Mesenchymal stem cell (in vitro differentiated cells and primary cell): Measurements from ENCODE around the gene FBLN7.

Experiments
- DNase-seq: peaks from one replicate; pipeline ENCODE4 v3.0.0-alpha.2; 2013
- H2AFZ ChIP-seq: one replicate; pipeline ENCODE4 v1.6.1; 2013; ENCODE audit warnings: low read depth, mild to moderate bottlenecking, control low read depth, inconsistent platforms, low read length, moderate library complexity
- H2AK5ac ChIP-seq: 2 replicates; pipeline ENCODE4 v1.6.1; 2013; ENCODE audit warnings: low read length, moderate library complexity, mild to moderate bottlenecking, inconsistent platforms; ENCODE audit not compliant: severe bottlenecking
- H2BK120ac ChIP-seq: one replicate; pipeline ENCODE4 v1.6.1; 2013; ENCODE audit warnings: low read depth, mild to moderate bottlenecking, inconsistent platforms, low read length, moderate library complexity
- H2BK12ac ChIP-seq, 2 experiments: one replicate each; pipeline ENCODE4 v1.6.1; 2013; ENCODE audit warnings: inconsistent platforms in 2 of 2, low read length in 2 of 2, mild to moderate bottlenecking in 2 of 2, moderate library complexity in 2 of 2, control low read depth in 1 of 2
- H2BK15ac ChIP-seq: one replicate; pipeline ENCODE4 v1.6.1; 2013; ENCODE audit warnings: mild to moderate bottlenecking, low read depth, inconsistent platforms; ENCODE audit not compliant: poor library complexity, severe bottlenecking
- H2BK5ac ChIP-seq: 2 replicates; pipeline ENCODE4 v1.6.1; 2013; ENCODE audit warnings: low read depth, mild to moderate bottlenecking, low read length, control low read depth, inconsistent platforms; ENCODE audit not compliant: poor library complexity, severe bottlenecking
- H3K14ac ChIP-seq, 2 experiments: one replicate each; pipeline ENCODE4 v1.6.1; 2013; ENCODE audit warnings: inconsistent platforms in 2 of 2, low read length in 2 of 2, control low read depth in 1 of 2, mild to moderate bottlenecking in 1 of 2, moderate library complexity in 1 of 2
- H3K18ac ChIP-seq, 2 experiments: one replicate each; pipeline ENCODE4 v1.6.1; 2013; ENCODE audit warnings: inconsistent platforms in 2 of 2, low read length in 2 of 2, control low read depth in 1 of 2, low read depth in 1 of 2, mild to moderate bottlenecking in 1 of 2
- H3K23ac ChIP-seq, 2 experiments: one replicate each; pipeline ENCODE4 v1.6.1; 2013; ENCODE audit warnings: inconsistent platforms in 2 of 2, low read length in 2 of 2, mild to moderate bottlenecking in 2 of 2, moderate library complexity in 2 of 2, control low read depth in 1 of 2
- H3K27ac ChIP-seq: 2 replicates; pipeline ENCODE4 v1.5.1; 2013; ENCODE audit warnings: mild to moderate bottlenecking, moderate library complexity, low read length, control low read depth, inconsistent platforms; ENCODE audit not compliant: poor library complexity, severe bottlenecking
- H3K27me3 ChIP-seq, 2 experiments: 2 replicates each; pipeline versions ENCODE4 v1.6.1 to v1.7.0; 2013; ENCODE audit warnings: low read length in 2 of 2, mild to moderate bottlenecking in 2 of 2, moderate library complexity in 2 of 2, control low read depth in 1 of 2, inconsistent platforms in 1 of 2; ENCODE audit not compliant: control insufficient read depth in 1 of 2, insufficient read depth in 1 of 2
- H3K36me3 ChIP-seq, 2 experiments: 2 replicates each; pipeline versions ENCODE4 v1.6.1 to v1.7.0; 2013; ENCODE audit warnings: low read length in 2 of 2, control low read depth in 1 of 2, inconsistent platforms in 1 of 2, low read depth in 1 of 2, mild to moderate bottlenecking in 1 of 2; ENCODE audit not compliant: insufficient read depth in 2 of 2, control insufficient read depth in 1 of 2
- H3K4ac ChIP-seq, 2 experiments: one replicate each; pipeline ENCODE4 v1.6.1; 2013; ENCODE audit warnings: inconsistent platforms in 2 of 2, low read length in 2 of 2, mild to moderate bottlenecking in 2 of 2, moderate library complexity in 2 of 2, control low read depth in 1 of 2, low read depth in 1 of 2
- H3K4me1 ChIP-seq: 2 replicates; pipeline ENCODE4 v1.6.1; 2013; ENCODE audit warnings: low read depth, low read length, control low read depth; ENCODE audit not compliant: control insufficient read depth, insufficient read depth
- H3K4me2 ChIP-seq: 2 replicates; pipeline ENCODE4 v1.6.1; 2013; ENCODE audit warnings: low read length, mild to moderate bottlenecking, inconsistent platforms; ENCODE audit not compliant: poor library complexity, severe bottlenecking
- H3K4me3 ChIP-seq, 2 experiments: 2 replicates each; pipeline versions ENCODE4 v1.5.1 to v1.7.0; 2013; ENCODE audit warnings: low read length in 2 of 2, mild to moderate bottlenecking in 2 of 2, control low read depth in 1 of 2, low read depth in 1 of 2; ENCODE audit not compliant: insufficient read depth in 1 of 2
- H3K79me1 ChIP-seq: replicated peaks from 2 replicates; pipeline ENCODE4 v1.6.1; 2013; ENCODE audit warnings: mild to moderate bottlenecking, control low read depth, low read length, inconsistent platforms; ENCODE audit not compliant: poor library complexity, severe bottlenecking
- H3K9ac ChIP-seq: 2 replicates; pipeline ENCODE4 v1.7.0; 2013; ENCODE audit warnings: mild to moderate bottlenecking, low read length, moderate library complexity
- H3K9me3 ChIP-seq: 2 replicates; pipeline ENCODE4 v1.7.0; 2013; ENCODE audit warnings: mild to moderate bottlenecking, low read length; ENCODE audit not compliant: control insufficient read depth
- H4K8ac ChIP-seq: one replicate; pipeline ENCODE4 v1.6.1; 2013; ENCODE audit warnings: inconsistent platforms, mild to moderate bottlenecking, low read length, moderate library complexity
- H4K91ac ChIP-seq: one replicate; pipeline ENCODE4 v1.6.1; 2013; ENCODE audit warnings: mild to moderate bottlenecking, low read length, inconsistent platforms
- WGBS: methylation state at CpG from one replicate; pipeline ENCODE4 v1.1.7; 2013; ENCODE audit warnings: mixed read lengths; 5-methylcytosine and 5-hydroxymethylcytosine counted together

FBLN7 gene

DNA sequence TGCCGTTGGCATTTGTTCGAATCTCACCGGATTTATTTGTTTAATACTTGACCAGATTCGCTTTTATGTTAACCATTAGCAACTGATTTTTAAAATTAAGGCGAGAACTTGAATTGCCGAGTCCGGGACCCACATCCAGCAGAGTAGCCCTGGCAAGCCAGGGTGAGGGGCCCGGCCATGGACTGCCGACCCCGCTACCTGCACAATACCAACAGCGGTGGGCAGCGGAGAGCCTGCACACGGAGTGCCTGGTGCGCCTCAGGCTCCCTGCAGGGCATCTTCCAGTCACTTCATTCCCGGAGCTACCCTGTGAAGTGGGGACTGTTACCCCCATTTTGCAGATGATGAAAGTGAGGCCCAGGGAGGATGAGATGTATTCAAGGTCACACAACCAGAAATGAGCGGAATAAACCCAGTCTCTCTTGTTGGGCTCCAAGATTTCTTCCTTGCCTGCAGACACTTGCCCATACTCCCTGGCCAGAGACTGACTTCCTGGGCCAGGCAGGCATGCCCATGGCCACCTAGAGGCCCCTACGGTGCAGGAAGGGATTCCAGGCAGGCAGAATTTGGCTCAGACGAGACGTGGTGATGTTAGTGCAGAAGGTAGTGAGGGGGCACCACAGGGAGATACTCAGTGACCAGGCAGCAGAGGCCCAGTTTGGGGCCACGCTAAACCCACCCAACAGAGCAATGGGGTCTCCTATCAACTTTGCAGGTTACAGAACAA is 2.9 kb downstream of the FBLN7 start:
- Histone ChIP-seq H3K36me3 (no peaks in the 10 kb centered on the region), H3K9ac (peak overlapping the region; percentile 18), H2BK15ac (no peak overlapping the region), H3K27ac (no peak overlapping the region), H4K8ac (no peak overlapping the region), H3K23ac (no peak overlapping the region), H3K14ac (no peak overlapping the region), H2AK5ac (no peak overlapping the region), H4K91ac (no peak overlapping the region), H2BK120ac (no peak overlapping the region), H3K79me1 (no peaks in the 10 kb centered on the region), H3K18ac (no peak overlapping the region), H3K4ac (no peak overlapping the region), H3K4me2 (no peak overlapping the region), H2AFZ (no peak overlapping the region), H3K4me3 (peak overlapping the region in 1 of 2 experiments; percentile 70), H3K27me3 (peaks cover 0 to 6% of the 10 kb centered on the region in 2 experiments), H2BK12ac (no peak overlapping the region), H3K9me3 (no peaks in the 10 kb centered on the region), H3K4me1 (peaks cover 12% of the 10 kb centered on the region), H2BK5ac (no peak overlapping the region)
- 80% methylated on average over 20 of the region's 20 CpGs for WGBS
- no peak for DNase-seq

- H3K36me3 ChIP-seq, result no peaks in the 10 kb centered on the region
- H4K91ac ChIP-seq, result no peak overlapping the region
- WGBS, result 99% methylated on average over 6 of the region's 7 CpGs
- H3K14ac ChIP-seq, result no peak overlapping the region
- H3K79me1 ChIP-seq, result no peaks in the 10 kb centered on the region
- H3K9ac ChIP-seq, result no peak overlapping the region
- H3K4me1 ChIP-seq, result peaks cover 10% of the 10 kb centered on the region
- no peak overlapping the region for H3K4me3 ChIP-seq
- no peak overlapping the region for H2AFZ ChIP-seq
- no peak overlapping the region for H2AK5ac ChIP-seq
- H3K4ac ChIP-seq, result no peak overlapping the region
- H2BK15ac ChIP-seq, result no peak overlapping the region
- H3K9me3 ChIP-seq, result no peaks in the 10 kb centered on the region
- H2BK120ac ChIP-seq, result no peak overlapping the region
- no peak for DNase-seq
- peaks cover 0 to 6% of the 10 kb centered on the region in 2 experiments for H3K27me3 ChIP-seq
- H3K18ac ChIP-seq, result no peak overlapping the region
- H2BK12ac ChIP-seq, result no peak overlapping the region
- no peak overlapping the region for H2BK5ac ChIP-seq
- no peak overlapping the region for H3K27ac ChIP-seq
- no peak overlapping the region for H3K23ac ChIP-seq
- H3K4me2 ChIP-seq, result no peak overlapping the region
- H4K8ac ChIP-seq, result no peak overlapping the region
Observed at GRCh38 chr2:112141626-112142007, 3.4 kb downstream of the FBLN7 start.

GRCh38 chr2:112142525-112143078 is 4.4 kb downstream of the FBLN7 start:
- no peak overlapping the region for H3K4me2 ChIP-seq

DNA sequence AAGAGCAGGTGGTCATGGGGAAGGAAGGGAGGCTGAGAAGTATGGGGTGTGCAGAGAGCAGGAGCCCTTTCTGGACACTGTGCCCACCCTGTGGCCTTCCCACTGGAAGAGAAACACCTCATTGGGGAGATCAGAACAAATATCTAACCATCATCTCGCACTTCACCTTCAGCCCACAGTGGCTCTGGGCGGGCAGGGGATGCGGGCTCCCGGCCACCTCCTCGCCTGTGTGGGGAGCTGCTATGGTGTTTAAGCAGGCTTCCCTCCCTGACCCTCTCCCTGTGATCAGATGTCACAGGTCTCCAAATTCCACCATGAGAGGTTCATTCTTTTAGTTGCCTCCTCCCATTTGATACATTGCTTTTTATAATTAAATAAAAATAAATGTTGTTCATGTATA is 5.0 kb downstream of the FBLN7 start:
- WGBS, result 90% methylated on average over 5 of the region's 5 CpGs
- H3K18ac ChIP-seq, result no peak overlapping the region

More at GRCh38 chr2:112142525-112143078, 4.4 kb downstream of the FBLN7 start:
- H3K9ac ChIP-seq, result no peak overlapping the region
- no peak overlapping the region for H3K4ac ChIP-seq
- H2AK5ac ChIP-seq, result no peak overlapping the region
- no peak overlapping the region for H2BK12ac ChIP-seq
- no peak overlapping the region for H4K91ac ChIP-seq
- H2BK15ac ChIP-seq, result no peak overlapping the region
- H3K4me1 ChIP-seq, result peaks cover 10% of the 10 kb centered on the region
- H4K8ac ChIP-seq, result no peak overlapping the region
- H3K27ac ChIP-seq, result no peak overlapping the region
- H3K23ac ChIP-seq, result no peak overlapping the region
- no peak overlapping the region for H2AFZ ChIP-seq
- H3K36me3 ChIP-seq, result no peaks in the 10 kb centered on the region
- no peak overlapping the region for H3K18ac ChIP-seq
- H3K79me1 ChIP-seq, result no peaks in the 10 kb centered on the region
- H2BK120ac ChIP-seq, result no peak overlapping the region
- H3K9me3 ChIP-seq, result no peaks in the 10 kb centered on the region
- no peak overlapping the region for H3K4me3 ChIP-seq
- H2BK5ac ChIP-seq, result no peak overlapping the region
- H3K14ac ChIP-seq, result no peak overlapping the region
- WGBS, result 93% methylated on average over 8 of the region's 8 CpGs
- peaks cover 0 to 6% of the 10 kb centered on the region in 2 experiments for H3K27me3 ChIP-seq
- DNase-seq, result no peak

More for the DNA sequence above, 5.0 kb downstream of the FBLN7 start:
- no peak overlapping the region for H2BK12ac ChIP-seq
- peaks cover 5% of the 10 kb centered on the region for H3K4me1 ChIP-seq
- no peaks in the 10 kb centered on the region for H3K79me1 ChIP-seq
- DNase-seq, result no peak
- H3K9me3 ChIP-seq, result no peaks in the 10 kb centered on the region
- no peak overlapping the region for H3K4me3 ChIP-seq
- H2AK5ac ChIP-seq, result no peak overlapping the region
- H3K27ac ChIP-seq, result no peak overlapping the region
- no peak overlapping the region for H3K4me2 ChIP-seq
- H3K36me3 ChIP-seq, result no peaks in the 10 kb centered on the region
- H2BK5ac ChIP-seq, result no peak overlapping the region
- H2BK120ac ChIP-seq, result no peak overlapping the region
- no peak overlapping the region for H4K91ac ChIP-seq
- H2BK15ac ChIP-seq, result no peak overlapping the region
- H3K23ac ChIP-seq, result no peak overlapping the region
- H3K4ac ChIP-seq, result no peak overlapping the region
- H2AFZ ChIP-seq, result no peak overlapping the region
- H3K27me3 ChIP-seq, result peaks cover 0 to 6% of the 10 kb centered on the region in 2 experiments
- H3K9ac ChIP-seq, result no peak overlapping the region
- no peak overlapping the region for H3K14ac ChIP-seq
- H4K8ac ChIP-seq, result no peak overlapping the region
